ENCODE data around the gene ZNF611. TPM values are rescaled to one million over a fixed set of nuclear protein-coding genes. Genes with fewer than 3 reads are reported as not detected.
"Not testable (repeated sequence)": the region's sequence is repeated elsewhere in the genome, so short reads cannot be mapped to it uniquely, and the experiment has no call there.

ZNF611 gene
- total and polyA plus RNA-seq, 4 donors, result 16.5 to 31.5 (median 18.4) TPM

- Histone ChIP-seq H3K36me3 (ENCODE audit: control insufficient read depth, insufficient read depth, low read length) (peaks cover 40% of the 10 kb centered on the region), H3K27ac (ENCODE audit: low read depth, low read length) (no peak overlapping the region), H3K4me1 (ENCODE audit: control insufficient read depth, insufficient read depth, low read length) (no peaks in the 10 kb centered on the region), H3K9me3 (ENCODE audit: control insufficient read depth, insufficient read depth, low read length) (no peaks in the 10 kb centered on the region), H3K4me3 (ENCODE audit: low read depth, low read length) (no peak overlapping the region), H3K27me3 (ENCODE audit: control insufficient read depth, insufficient read depth, low read length) (no peaks in the 10 kb centered on the region)
- no CpG with 5 or more reads among the region's 7 CpGs for WGBS (ENCODE audit: insufficient coverage)
- no peak for DNase-seq (ENCODE audit: low read depth in 4 of 6, low spot score in 6 of 6)
Measured at GRCh38 chr19:52722062-52723003, 12.5 kb downstream of the ZNF611 start.

GRCh38 chr19:52720541-52720940 lies 14.3 kb downstream of the ZNF611 start:
- not testable (repeated sequence) for DNase-seq (ENCODE audit: low read depth in 4 of 6, low spot score in 6 of 6)
- H3K36me3 ChIP-seq (ENCODE audit: control insufficient read depth, insufficient read depth, low read length), result peaks cover 31% of the 10 kb centered on the region

GRCh38 chr19:52716522-52716921 lies 18.3 kb downstream of the ZNF611 start:
- WGBS (ENCODE audit: insufficient coverage), result 33% methylated on average over 1 of the region's 1 CpG
- no peaks in the 10 kb centered on the region for H3K27me3 ChIP-seq (ENCODE audit: control insufficient read depth, insufficient read depth, low read length)
- no peaks in the 10 kb centered on the region for H3K4me1 ChIP-seq (ENCODE audit: control insufficient read depth, insufficient read depth, low read length)
- no peak for DNase-seq (ENCODE audit: low read depth in 4 of 6, low spot score in 6 of 6)
- no peak overlapping the region for H3K4me3 ChIP-seq (ENCODE audit: low read depth, low read length)
- peaks cover 40% of the 10 kb centered on the region for H3K36me3 ChIP-seq (ENCODE audit: control insufficient read depth, insufficient read depth, low read length)
- H3K9me3 ChIP-seq (ENCODE audit: control insufficient read depth, insufficient read depth, low read length), result no peaks in the 10 kb centered on the region
- no peak overlapping the region for H3K27ac ChIP-seq (ENCODE audit: low read depth, low read length)

More at GRCh38 chr19:52720541-52720940, 14.3 kb downstream of the ZNF611 start:
- H3K4me1 ChIP-seq (ENCODE audit: control insufficient read depth, insufficient read depth, low read length); H3K27ac ChIP-seq (ENCODE audit: low read depth, low read length); H3K27me3 ChIP-seq (ENCODE audit: control insufficient read depth, insufficient read depth, low read length); H3K9me3 ChIP-seq (ENCODE audit: control insufficient read depth, insufficient read depth, low read length); H3K4me3 ChIP-seq (ENCODE audit: low read depth, low read length): not testable (repeated sequence)
- WGBS (ENCODE audit: insufficient coverage), result 99% methylated on average over 21 of the region's 21 CpGs

- not testable (repeated sequence) for H3K27me3 ChIP-seq (ENCODE audit: control insufficient read depth, insufficient read depth, low read length); H3K4me3 ChIP-seq (ENCODE audit: low read depth, low read length); H3K27ac ChIP-seq (ENCODE audit: low read depth, low read length); H3K9me3 ChIP-seq (ENCODE audit: control insufficient read depth, insufficient read depth, low read length); H3K4me1 ChIP-seq (ENCODE audit: control insufficient read depth, insufficient read depth, low read length); DNase-seq (ENCODE audit: low read depth in 4 of 6, low spot score in 6 of 6)
- WGBS (ENCODE audit: insufficient coverage), result 0% methylated on average over 1 of the region's 4 CpGs
- peaks cover 37% of the 10 kb centered on the region for H3K36me3 ChIP-seq (ENCODE audit: control insufficient read depth, insufficient read depth, low read length)
Measured at GRCh38 chr19:52715902-52716301, 18.9 kb downstream of the ZNF611 start.

- not testable (repeated sequence) for H3K4me3 ChIP-seq (ENCODE audit: low read depth, low read length); H3K27ac ChIP-seq (ENCODE audit: low read depth, low read length); H3K9me3 ChIP-seq (ENCODE audit: control insufficient read depth, insufficient read depth, low read length); H3K4me1 ChIP-seq (ENCODE audit: control insufficient read depth, insufficient read depth, low read length); H3K27me3 ChIP-seq (ENCODE audit: control insufficient read depth, insufficient read depth, low read length); DNase-seq (ENCODE audit: low read depth in 4 of 6, low spot score in 6 of 6)
- WGBS (ENCODE audit: insufficient coverage), result 100% methylated on average over 1 of the region's 5 CpGs
- peaks cover 35% of the 10 kb centered on the region for H3K36me3 ChIP-seq (ENCODE audit: control insufficient read depth, insufficient read depth, low read length)
Measured at GRCh38 chr19:52715330-52715729, 19.5 kb downstream of the ZNF611 start.

- 100% methylated on average over 2 of the region's 2 CpGs for WGBS (ENCODE audit: insufficient coverage)
- not testable (repeated sequence) for H3K9me3 ChIP-seq (ENCODE audit: control insufficient read depth, insufficient read depth, low read length); H3K27ac ChIP-seq (ENCODE audit: low read depth, low read length); H3K4me3 ChIP-seq (ENCODE audit: low read depth, low read length); H3K4me1 ChIP-seq (ENCODE audit: control insufficient read depth, insufficient read depth, low read length); DNase-seq (ENCODE audit: low read depth in 4 of 6, low spot score in 6 of 6); H3K27me3 ChIP-seq (ENCODE audit: control insufficient read depth, insufficient read depth, low read length)
- peaks cover 34% of the 10 kb centered on the region for H3K36me3 ChIP-seq (ENCODE audit: control insufficient read depth, insufficient read depth, low read length)
Measured at GRCh38 chr19:52713051-52713450, 21.8 kb downstream of the ZNF611 start.

- WGBS (ENCODE audit: insufficient coverage), result 100% methylated on average over 1 of the region's 3 CpGs
- peaks cover 34% of the 10 kb centered on the region for H3K36me3 ChIP-seq (ENCODE audit: control insufficient read depth, insufficient read depth, low read length)
- H3K27ac ChIP-seq (ENCODE audit: low read depth, low read length); DNase-seq (ENCODE audit: low read depth in 4 of 6, low spot score in 6 of 6); H3K27me3 ChIP-seq (ENCODE audit: control insufficient read depth, insufficient read depth, low read length); H3K9me3 ChIP-seq (ENCODE audit: control insufficient read depth, insufficient read depth, low read length); H3K4me3 ChIP-seq (ENCODE audit: low read depth, low read length); H3K4me1 ChIP-seq (ENCODE audit: control insufficient read depth, insufficient read depth, low read length): not testable (repeated sequence)
Measured at GRCh38 chr19:52711661-52712060, 23.2 kb downstream of the ZNF611 start.

- Histone ChIP-seq H3K36me3 (ENCODE audit: control insufficient read depth, insufficient read depth, low read length) (peaks cover 34% of the 10 kb centered on the region), H3K9me3 (ENCODE audit: control insufficient read depth, insufficient read depth, low read length) (no peaks in the 10 kb centered on the region), H3K27ac (ENCODE audit: low read depth, low read length) (no peak overlapping the region), H3K27me3 (ENCODE audit: control insufficient read depth, insufficient read depth, low read length) (no peaks in the 10 kb centered on the region), H3K4me3 (ENCODE audit: low read depth, low read length) (no peak overlapping the region), H3K4me1 (ENCODE audit: control insufficient read depth, insufficient read depth, low read length) (no peaks in the 10 kb centered on the region)
- WGBS (ENCODE audit: insufficient coverage), result 100% methylated on average over 1 of the region's 3 CpGs
- DNase-seq (ENCODE audit: low read depth in 4 of 6, low spot score in 6 of 6), result no peak
Measured at GRCh38 chr19:52710538-52710937, 24.3 kb downstream of the ZNF611 start.

GRCh38 chr19:52705615-52706014 lies 29.2 kb downstream of the ZNF611 start:
- WGBS (ENCODE audit: insufficient coverage), result no CpG with 5 or more reads among the region's 3 CpGs
- not testable (repeated sequence) for H3K27ac ChIP-seq (ENCODE audit: low read depth, low read length); H3K9me3 ChIP-seq (ENCODE audit: control insufficient read depth, insufficient read depth, low read length); DNase-seq (ENCODE audit: low read depth in 4 of 6, low spot score in 6 of 6); H3K27me3 ChIP-seq (ENCODE audit: control insufficient read depth, insufficient read depth, low read length); H3K4me1 ChIP-seq (ENCODE audit: control insufficient read depth, insufficient read depth, low read length); H3K4me3 ChIP-seq (ENCODE audit: low read depth, low read length)
- H3K36me3 ChIP-seq (ENCODE audit: control insufficient read depth, insufficient read depth, low read length), result peaks cover 14% of the 10 kb centered on the region

- H3K9me3 ChIP-seq (ENCODE audit: control insufficient read depth, insufficient read depth, low read length), result no peaks in the 10 kb centered on the region
- WGBS (ENCODE audit: insufficient coverage), result no CpG with 5 or more reads among the region's 4 CpGs
- H3K27me3 ChIP-seq (ENCODE audit: control insufficient read depth, insufficient read depth, low read length), result no peaks in the 10 kb centered on the region
- no peak overlapping the region for H3K27ac ChIP-seq (ENCODE audit: low read depth, low read length)
- peaks cover 5% of the 10 kb centered on the region for H3K36me3 ChIP-seq (ENCODE audit: control insufficient read depth, insufficient read depth, low read length)
- DNase-seq (ENCODE audit: low read depth in 4 of 6, low spot score in 6 of 6), result no peak
- no peak overlapping the region for H3K4me3 ChIP-seq (ENCODE audit: low read depth, low read length)
- no peaks in the 10 kb centered on the region for H3K4me1 ChIP-seq (ENCODE audit: control insufficient read depth, insufficient read depth, low read length)
Measured at GRCh38 chr19:52703917-52704316, 30.9 kb downstream of the ZNF611 start.

Measured in spinal cord (tissue), 10 donors.